ENCODE measurements around the gene ASCL4. TPM values are rescaled to one million over a fixed set of nuclear protein-coding genes. Genes with fewer than 3 reads are reported as not detected.

ASCL4 gene
- total and polyA plus RNA-seq, 2 donors (not counting 1 experiment from before 2014, with no cell fraction given), result not detected

- ChIA-PET POLR2A (no interaction called here), CTCF (no interaction called here)
- DNase-seq, result no peak
- no peak overlapping the region for H2AFZ ChIP-seq (ENCODE audit: insufficient read depth, low read depth, low read length, poor library complexity, severe bottlenecking)
- H3K9ac ChIP-seq (ENCODE audit: low read length), result no peak overlapping the region
- 62% methylated on average over 3 of the region's 6 CpGs for whole genome bisulfite sequencing (ENCODE audit: insufficient coverage)
- no peak for TF ChIP-seq CTCF (IDR thresholded peaks at IDR 0.05)
- TF ChIP-seq EZH2 (IDR thresholded peaks at IDR 0.05; ENCODE audit: borderline replicate concordance, insufficient read depth, low read depth, low read length, poor library complexity, severe bottlenecking), result no peak
- H3K27ac ChIP-seq (ENCODE audit: low read length in 2 of 2), result no peak overlapping the region
- no peaks in the 10 kb centered on the region for H4K20me1 ChIP-seq (ENCODE audit: control insufficient read depth, insufficient read depth, low read length, poor library complexity, severe bottlenecking)
- Mint-ChIP-seq H3K27me3 (peaks cover under 1% of the 10 kb centered on the region), H3K4me3 (peak overlapping the region; percentile 18), H3K9me3 (ENCODE audit: insufficient read depth) (no peaks in the 10 kb centered on the region), H3K27ac (peak overlapping the region; percentile 15), H3K4me1 (peaks cover 33% of the 10 kb centered on the region)
- intact Hi-C loops (cut with micrococcal nuclease), result no loop called here
- ATAC-seq (ENCODE audit: low read depth), result no peak
- H3K27me3 ChIP-seq (replicated peaks in 1 of 4; ENCODE audit: control extremely low read depth in 1 of 4, control insufficient read depth in 3 of 4, insufficient read depth in 4 of 4, low read length in 3 of 4), result peaks cover 0 to 4% (median under 1%) of the 10 kb centered on the region in 4 experiments
- H3K79me2 ChIP-seq (ENCODE audit: control insufficient read depth, insufficient read depth, low read length), result no peaks in the 10 kb centered on the region
- H3K4me3 ChIP-seq (ENCODE audit: control extremely low read depth in 1 of 5, extremely low read depth in 1 of 5, insufficient read depth in 1 of 5, low read depth in 2 of 5, low read length in 4 of 5), result no peak overlapping the region
- no peaks in the 10 kb centered on the region for H3K36me3 ChIP-seq (replicated peaks in 1 of 2; ENCODE audit: control extremely low read depth in 1 of 2, control insufficient read depth in 1 of 2, extremely low read depth in 1 of 2, insufficient read depth in 2 of 2, low read length in 1 of 2)
- no peak overlapping the region for H3K4me2 ChIP-seq (replicated peaks; ENCODE audit: low read depth, low read length, poor library complexity, severe bottlenecking)
- H3K4me1 ChIP-seq (ENCODE audit: control insufficient read depth in 2 of 2, insufficient read depth in 2 of 2, low read length in 2 of 2), result peaks cover 27 to 34% of the 10 kb centered on the region in 2 donors
- H3K9me3 ChIP-seq (ENCODE audit: control extremely low read depth in 1 of 3, control insufficient read depth in 2 of 3, insufficient read depth in 1 of 3, low read length in 2 of 3), result peaks cover 0 to 2% (median 0%) of the 10 kb centered on the region in 3 donors
Measured at GRCh38 chr12:107783406-107784376, 9.2 kb downstream of the ASCL4 start.

GRCh38 chr12:107788281-107788680 is 13.8 kb downstream of the ASCL4 start:
- peaks cover under 1% of the 10 kb centered on the region for H3K27me3 Mint-ChIP-seq
- no peak overlapping the region for H3K27ac ChIP-seq (ENCODE audit: low read length in 2 of 2)
- no peak for DNase-seq
- H4K20me1 ChIP-seq (ENCODE audit: control insufficient read depth, insufficient read depth, low read length, poor library complexity, severe bottlenecking), result no peaks in the 10 kb centered on the region
- peaks cover 13% of the 10 kb centered on the region for H3K4me1 Mint-ChIP-seq
- peaks cover 0 to 4% (median under 1%) of the 10 kb centered on the region in 4 experiments for H3K27me3 ChIP-seq (replicated peaks in 1 of 4; ENCODE audit: control extremely low read depth in 1 of 4, control insufficient read depth in 3 of 4, insufficient read depth in 4 of 4, low read length in 3 of 4)
- H3K4me2 ChIP-seq (replicated peaks; ENCODE audit: low read depth, low read length, poor library complexity, severe bottlenecking), result no peak overlapping the region
- no peak overlapping the region for H3K4me3 Mint-ChIP-seq
- H3K9ac ChIP-seq (ENCODE audit: low read length), result no peak overlapping the region
- H3K4me1 ChIP-seq (ENCODE audit: control insufficient read depth in 2 of 2, insufficient read depth in 2 of 2, low read length in 2 of 2), result peaks cover 9 to 12% of the 10 kb centered on the region in 2 donors
- H3K9me3 Mint-ChIP-seq (ENCODE audit: insufficient read depth), result no peaks in the 10 kb centered on the region
- no peaks in the 10 kb centered on the region for H3K79me2 ChIP-seq (ENCODE audit: control insufficient read depth, insufficient read depth, low read length)
- intact Hi-C loops (cut with micrococcal nuclease), result no loop called here
- peaks cover 0 to 8% (median 0%) of the 10 kb centered on the region in 3 donors for H3K9me3 ChIP-seq (ENCODE audit: control extremely low read depth in 1 of 3, control insufficient read depth in 2 of 3, insufficient read depth in 1 of 3, low read length in 2 of 3)
- H2AFZ ChIP-seq (ENCODE audit: insufficient read depth, low read depth, low read length, poor library complexity, severe bottlenecking), result no peak overlapping the region
- TF ChIP-seq CTCF (IDR thresholded peaks at IDR 0.05), result no peak
- no peak for TF ChIP-seq EZH2 (IDR thresholded peaks at IDR 0.05; ENCODE audit: borderline replicate concordance, insufficient read depth, low read depth, low read length, poor library complexity, severe bottlenecking)
- no peaks in the 10 kb centered on the region for H3K36me3 ChIP-seq (replicated peaks in 1 of 2; ENCODE audit: control extremely low read depth in 1 of 2, control insufficient read depth in 1 of 2, extremely low read depth in 1 of 2, insufficient read depth in 2 of 2, low read length in 1 of 2)
- CTCF ChIA-PET, result no interaction called here
- H3K4me3 ChIP-seq (ENCODE audit: control extremely low read depth in 1 of 5, extremely low read depth in 1 of 5, insufficient read depth in 1 of 5, low read depth in 2 of 5, low read length in 4 of 5), result no peak overlapping the region
- H3K27ac Mint-ChIP-seq, result no peak overlapping the region
- no peak for ATAC-seq (ENCODE audit: low read depth)
- POLR2A ChIA-PET, result no interaction called here
- WGBS (ENCODE audit: insufficient coverage), result 93% methylated on average over 2 of the region's 2 CpGs

Data from B cell (primary cell).